Sigmoid colon (tissue), 4 donors: ENCODE data around the gene ABI1.

ENCODE experiments used
- CTCF ChIP-seq, 4 experiments: fragments of 450-650 bp in 3 of 4; fragments of 200-600 bp in 1 of 4; IDR thresholded peaks; one replicate each; pipeline ENCODE4 v1.5.1; 2016 to 2019; ENCODE audit warnings: antibody characterized with exemption in 4 of 4, mild to moderate bottlenecking in 3 of 4, moderate library complexity in 2 of 4
- EP300 ChIP-seq, 4 donors: sonication (generic); formaldehyde crosslinking; IDR thresholded peaks; one replicate each; pipeline ENCODE4 v1.6.1; 2017; ENCODE audit warnings: antibody characterized with exemption in 4 of 4
- POLR2A ChIP-seq, 2 donors: fragments of 450-650 bp; IDR thresholded peaks; one replicate each; pipeline ENCODE4 v1.6.1; 2016; ENCODE audit warnings: antibody characterized with exemption in 2 of 2, mild to moderate bottlenecking in 2 of 2, moderate library complexity in 2 of 2
- POLR2AphosphoS5 ChIP-seq, 4 donors: sonication (generic); formaldehyde crosslinking; IDR thresholded peaks; one replicate each; pipeline ENCODE4 v1.6.1; 2017; ENCODE audit warnings: antibody characterized with exemption in 4 of 4

- TF ChIP-seq CTCF (IDR thresholded peaks at IDR 0.05) = no peak
- TF ChIP-seq POLR2A (IDR thresholded peaks at IDR 0.05) = no peak
- TF ChIP-seq POLR2AphosphoS5 (IDR thresholded peaks at IDR 0.05) = no peak
- TF ChIP-seq EP300 (IDR thresholded peaks at IDR 0.05) = no peak
Measured at GRCh38 chr10:26743091-26743490, 117.7 kb downstream of the ABI1 start.
